ENCODE measurements around the gene AUP1. TPM values are rescaled to one million over a fixed set of nuclear protein-coding genes. Genes with fewer than 3 reads are reported as not detected.

AUP1 gene
- total and polyA plus RNA-seq, 2 experiments from 2014 or later: 98.7 to 105 TPM

DNA sequence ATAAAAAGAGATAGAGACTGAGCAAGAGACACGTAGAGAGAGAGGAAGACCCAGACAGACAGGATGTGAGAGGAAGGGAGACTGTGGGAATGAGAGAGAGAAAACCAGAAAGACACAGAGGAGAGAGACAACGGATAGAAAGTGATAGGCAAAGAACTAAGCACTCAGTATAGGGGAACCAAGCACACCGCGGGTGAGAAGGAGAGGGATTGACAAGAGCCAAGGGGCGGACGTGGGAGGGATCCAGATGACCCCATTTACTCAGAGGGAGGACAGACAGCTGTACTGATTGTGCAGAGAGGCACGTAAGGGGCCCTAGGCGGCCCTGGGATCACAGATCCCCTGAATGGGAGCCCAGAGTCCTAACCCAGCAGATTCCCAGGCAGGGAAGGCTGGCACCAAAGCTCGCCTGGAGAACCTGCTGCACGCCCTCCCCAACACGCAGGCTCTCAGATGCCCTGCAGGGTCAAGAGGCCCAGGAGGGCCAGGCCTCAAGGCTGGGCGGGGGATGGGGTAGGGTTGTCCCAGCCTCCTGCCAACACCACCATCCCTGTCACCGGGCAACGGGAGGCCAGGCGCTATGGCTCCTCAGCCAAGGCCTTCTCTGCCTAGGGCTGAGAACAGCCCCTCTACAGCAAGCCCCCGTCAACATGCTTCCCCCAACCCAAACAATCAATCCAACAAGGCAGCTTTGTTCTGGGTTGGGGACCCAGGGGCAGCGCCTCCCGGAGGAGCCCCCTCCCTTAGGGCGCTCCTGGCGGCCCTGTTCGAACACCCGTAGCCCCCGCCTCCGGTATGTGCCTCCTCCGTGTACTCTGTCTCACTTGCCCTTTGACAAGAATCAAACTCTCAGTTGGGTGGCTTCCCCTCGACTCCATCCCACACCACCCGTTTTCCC is 23.7 kb upstream of the AUP1 start:
- Histone ChIP-seq H2AFZ (peak overlapping the region; percentile 99), H3K79me2 (replicated peaks; ENCODE audit: insufficient read depth) (no peaks in the 10 kb centered on the region), H3K27me3 (ENCODE audit: insufficient read depth) (peaks cover 92% of the 10 kb centered on the region)

DNA sequence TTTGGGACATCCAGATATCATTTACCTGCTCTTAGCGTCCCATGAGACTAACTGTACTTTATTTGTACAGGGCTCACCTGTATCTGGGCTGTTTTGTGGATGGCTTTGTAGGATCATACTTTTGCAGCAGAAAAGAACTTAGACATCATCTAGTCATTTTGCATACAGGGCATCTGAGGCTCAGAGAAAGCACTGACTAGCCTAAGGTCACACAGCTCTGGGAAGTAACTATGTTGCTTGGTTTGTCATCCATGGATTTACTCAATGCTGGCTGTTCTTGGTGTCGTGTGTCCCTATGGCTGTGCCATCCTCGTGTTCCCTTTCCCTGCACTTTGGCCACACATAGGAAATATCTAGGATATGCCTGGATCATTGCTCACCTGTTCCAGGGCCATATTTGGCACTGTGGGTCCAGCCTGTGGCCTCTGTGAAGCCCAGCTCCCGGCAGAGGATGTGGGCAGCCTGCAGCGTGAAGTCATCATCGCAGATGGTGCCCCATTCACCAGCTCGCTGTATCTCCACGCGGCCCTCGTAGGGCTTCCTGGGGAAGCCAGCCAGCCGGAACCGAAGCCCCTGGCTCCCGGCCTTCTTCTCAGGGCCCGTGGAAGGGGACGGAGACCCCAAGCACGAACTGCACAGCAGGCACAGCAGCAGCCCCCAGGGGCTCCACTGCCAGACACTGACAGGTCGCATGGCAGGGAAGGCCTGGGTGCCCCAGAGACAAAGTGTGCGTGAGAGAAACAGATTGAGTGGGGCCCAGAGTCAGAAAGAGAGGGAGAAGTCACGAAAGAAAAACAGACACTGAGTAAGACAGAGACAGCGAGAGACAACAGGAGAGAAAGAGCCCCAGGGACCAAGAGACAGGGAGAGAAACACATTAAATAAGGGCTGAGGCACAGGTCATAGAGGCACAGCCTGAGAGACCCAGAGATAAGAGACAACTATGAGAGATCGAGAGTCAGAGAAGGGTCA is 22.7 kb upstream of the AUP1 start:
- no peaks in the 10 kb centered on the region; the same call in 1 of the 2 replicates for H4K20me1 ChIP-seq (replicated peaks; ENCODE audit: insufficient read depth)
- peak overlapping the region; percentile 93 for H3K4me3 ChIP-seq
- peaks cover 22% of the 10 kb centered on the region for H3K4me1 ChIP-seq (ENCODE audit: insufficient read depth)
- H3F3A ChIP-seq (replicated peaks; ENCODE audit: low read depth): peaks cover 7% of the 10 kb centered on the region
- Mint-ChIP-seq H3K36me3 (ENCODE audit: low read depth) (peaks cover 6% of the 10 kb centered on the region; the same call in 1 of the 3 replicates), H3K9me3 (peaks cover 3% of the 10 kb centered on the region; the same call in 1 of the 3 replicates), H3K4me3 (peak overlapping the region; percentile 83), H3K27me3 (ENCODE audit: insufficient read depth, low read depth, poor library complexity) (peaks cover 83% of the 10 kb centered on the region), H3K27ac (no peak overlapping the region), H3K4me1 (peaks cover 26% of the 10 kb centered on the region)
- no peak for DNase-seq (ENCODE audit: low spot score)
- H3K9me2 ChIP-seq (ENCODE audit: insufficient read depth): no peaks in the 10 kb centered on the region
- TF ChIP-seq CREB1 (CRISPR knock-in tag; IDR thresholded peaks at IDR 0.05; ENCODE audit: low read depth): no peak
- no peak for TF ChIP-seq JUNB (IDR thresholded peaks at IDR 0.05; ENCODE audit: unreplicated experiment)
- no peak for TF ChIP-seq NANOG (IDR thresholded peaks at IDR 0.05; ENCODE audit: borderline replicate concordance)
- no peak for TF ChIP-seq EZH2 (IDR thresholded peaks at IDR 0.05; ENCODE audit: low read depth, unreplicated experiment)
- TF ChIP-seq STAT1 (IDR thresholded peaks at IDR 0.05; ENCODE audit: unreplicated experiment): no peak
- TF ChIP-seq, protein P1, sequence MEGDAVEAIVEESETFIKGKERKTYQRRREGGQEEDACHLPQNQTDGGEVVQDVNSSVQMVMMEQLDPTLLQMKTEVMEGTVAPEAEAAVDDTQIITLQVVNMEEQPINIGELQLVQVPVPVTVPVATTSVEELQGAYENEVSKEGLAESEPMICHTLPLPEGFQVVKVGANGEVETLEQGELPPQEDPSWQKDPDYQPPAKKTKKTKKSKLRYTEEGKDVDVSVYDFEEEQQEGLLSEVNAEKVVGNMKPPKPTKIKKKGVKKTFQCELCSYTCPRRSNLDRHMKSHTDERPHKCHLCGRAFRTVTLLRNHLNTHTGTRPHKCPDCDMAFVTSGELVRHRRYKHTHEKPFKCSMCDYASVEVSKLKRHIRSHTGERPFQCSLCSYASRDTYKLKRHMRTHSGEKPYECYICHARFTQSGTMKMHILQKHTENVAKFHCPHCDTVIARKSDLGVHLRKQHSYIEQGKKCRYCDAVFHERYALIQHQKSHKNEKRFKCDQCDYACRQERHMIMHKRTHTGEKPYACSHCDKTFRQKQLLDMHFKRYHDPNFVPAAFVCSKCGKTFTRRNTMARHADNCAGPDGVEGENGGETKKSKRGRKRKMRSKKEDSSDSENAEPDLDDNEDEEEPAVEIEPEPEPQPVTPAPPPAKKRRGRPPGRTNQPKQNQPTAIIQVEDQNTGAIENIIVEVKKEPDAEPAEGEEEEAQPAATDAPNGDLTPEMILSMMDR (conservative IDR thresholded peaks at IDR 0.05; ENCODE audit: low read depth in 2 of 2): no peak
- ATAC-seq: no peak
- H3K4me2 ChIP-seq: peak overlapping the region; percentile 96
- H3K27me3 ChIP-seq (ENCODE audit: insufficient read depth): peaks cover 92% of the 10 kb centered on the region
- peaks cover 1% of the 10 kb centered on the region; the same call in 1 of the 2 replicates for H3K79me2 ChIP-seq (replicated peaks; ENCODE audit: insufficient read depth)
- no peak overlapping the region for H3K27ac ChIP-seq (ENCODE audit: low read depth)
- H3K36me3 ChIP-seq (ENCODE audit: insufficient read depth): no peaks in the 10 kb centered on the region
- no peak overlapping the region for H2AFZ ChIP-seq

More for the DNA sequence above, 23.7 kb upstream of the AUP1 start:
- peaks cover 3% of the 10 kb centered on the region; the same call in 1 of the 3 replicates for H3K9me3 Mint-ChIP-seq
- Histone ChIP-seq H3K27ac (ENCODE audit: low read depth) (0 out of 2 replicates have a peak overlapping the region, but pooled peaks have one; percentile 72), H3F3A (replicated peaks; ENCODE audit: low read depth) (peaks cover 3% of the 10 kb centered on the region), H3K36me3 (ENCODE audit: insufficient read depth) (no peaks in the 10 kb centered on the region), H3K9me2 (ENCODE audit: insufficient read depth) (no peaks in the 10 kb centered on the region), H4K20me1 (replicated peaks; ENCODE audit: insufficient read depth) (no peaks in the 10 kb centered on the region; the same call in 1 of the 2 replicates), H3K4me3 (peak overlapping the region; percentile 93), H3K4me2 (peak overlapping the region; percentile 96), H3K4me1 (ENCODE audit: insufficient read depth) (peaks cover 19% of the 10 kb centered on the region)
- DNase-seq (ENCODE audit: low spot score): peak; percentile 59
- peak; percentile 9 for ATAC-seq
- H3K36me3 Mint-ChIP-seq (ENCODE audit: low read depth): peaks cover 4% of the 10 kb centered on the region; the same call in 1 of the 3 replicates
- no peak for TF ChIP-seq POLR2AphosphoS5 (IDR thresholded peaks at IDR 0.05; ENCODE audit: low read depth)
- no peak for TF ChIP-seq JUNB (IDR thresholded peaks at IDR 0.05; ENCODE audit: unreplicated experiment)
- no peak for TF ChIP-seq ZNF331 (CRISPR knock-in tag; IDR thresholded peaks at IDR 0.05; ENCODE audit: low read depth)
- no peak for TF ChIP-seq NANOG (IDR thresholded peaks at IDR 0.05; ENCODE audit: borderline replicate concordance)
- TF ChIP-seq, protein P1 (conservative IDR thresholded peaks at IDR 0.05; ENCODE audit: low read depth in 2 of 2): no peak
- no peak for TF ChIP-seq ZNF114 (CRISPR knock-in tag; IDR thresholded peaks at IDR 0.05)
- no peak for TF ChIP-seq CREB1 (CRISPR knock-in tag; IDR thresholded peaks at IDR 0.05; ENCODE audit: low read depth)
- TF ChIP-seq STAT1 (IDR thresholded peaks at IDR 0.05; ENCODE audit: unreplicated experiment): no peak
- TF ChIP-seq EZH2phosphoT487 (IDR thresholded peaks at IDR 0.05; ENCODE audit: unreplicated experiment): no peak
- TF ChIP-seq, protein P2, sequence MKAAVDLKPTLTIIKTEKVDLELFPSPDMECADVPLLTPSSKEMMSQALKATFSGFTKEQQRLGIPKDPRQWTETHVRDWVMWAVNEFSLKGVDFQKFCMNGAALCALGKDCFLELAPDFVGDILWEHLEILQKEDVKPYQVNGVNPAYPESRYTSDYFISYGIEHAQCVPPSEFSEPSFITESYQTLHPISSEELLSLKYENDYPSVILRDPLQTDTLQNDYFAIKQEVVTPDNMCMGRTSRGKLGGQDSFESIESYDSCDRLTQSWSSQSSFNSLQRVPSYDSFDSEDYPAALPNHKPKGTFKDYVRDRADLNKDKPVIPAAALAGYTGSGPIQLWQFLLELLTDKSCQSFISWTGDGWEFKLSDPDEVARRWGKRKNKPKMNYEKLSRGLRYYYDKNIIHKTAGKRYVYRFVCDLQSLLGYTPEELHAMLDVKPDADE (IDR thresholded peaks at IDR 0.05): no peak
- peaks cover 23% of the 10 kb centered on the region for H3K4me1 Mint-ChIP-seq
- peak overlapping the region; percentile 54; the same call in 1 of the 2 replicates for H3K27ac Mint-ChIP-seq
- peaks cover 79% of the 10 kb centered on the region for H3K27me3 Mint-ChIP-seq (ENCODE audit: insufficient read depth, low read depth, poor library complexity)
- H3K4me3 Mint-ChIP-seq: peak overlapping the region; percentile 83
